Panc1 (cell line): ENCODE measurements around the gene NFATC4. TPM values are rescaled to one million over a fixed set of nuclear protein-coding genes. Genes with fewer than 3 reads are reported as not detected.

Experiments used
- ATAC-seq: fragments of 200-7000 bp; cut with Tn5 transposase; 2 replicates; pipeline ENCODE4 v1.9.1; 2020; ENCODE audit warnings: mild to moderate bottlenecking, moderate library complexity
- BruUV-seq: library from RNA; stranded (reverse); fragments of 400-500 nt; replicated peaks from 2 replicates; lab custom pipeline; 2021; lab: Mats Ljungman, UMichigan
- CTCF ChIA-PET: fragments of 300-600 bp; sonication (Branson Sonifier 250); formaldehyde crosslinking; loops from one replicate; lab custom pipeline; 2022; ENCODE audit warnings: antibody characterized with exemption; lab: Charles Lee
- POLR2A ChIA-PET: fragments of 300-600 bp; sonication (Branson Sonifier 250); formaldehyde crosslinking; loops from one replicate; lab custom pipeline; 2022; ENCODE audit warnings: antibody characterized with exemption; lab: Charles Lee
- DNase-seq: peaks from one replicate; pipeline ENCODE4 v3.0.0-alpha.2; 2010; ENCODE audit warnings: low read depth, low spot score
- H3K27ac ChIP-seq: 2 replicates; pipeline ENCODE4 v1.5.1; 2011; ENCODE audit warnings: mild to moderate bottlenecking, low read length, inconsistent platforms
- H3K27me3 ChIP-seq: fragments of 200-500 bp; sonication (Bioruptor generic); 2 replicates; pipeline ENCODE4 v1.6.0; 2014; ENCODE audit warnings: low read length, inconsistent platforms; ENCODE audit not compliant: control insufficient read depth, insufficient read depth
- H3K36me3 ChIP-seq: fragments of 200-500 bp; sonication (Bioruptor generic); 2 replicates; pipeline ENCODE4 v1.5.1; 2014; ENCODE audit warnings: inconsistent platforms, mild to moderate bottlenecking, low read length, moderate library complexity; ENCODE audit not compliant: control insufficient read depth, insufficient read depth
- H3K4me1 ChIP-seq: 2 replicates; pipeline ENCODE4 v1.5.1; 2011; ENCODE audit warnings: inconsistent platforms, mild to moderate bottlenecking, low read length, moderate library complexity; ENCODE audit not compliant: control insufficient read depth, insufficient read depth
- H3K4me3 ChIP-seq, 2 experiments: 2 replicates each; pipeline ENCODE4 v1.5.1; 2011 to 2012; ENCODE audit warnings: low read depth in 2 of 2, low read length in 2 of 2, mild to moderate bottlenecking in 2 of 2, inconsistent platforms in 1 of 2, moderate library complexity in 1 of 2
- H3K9me3 ChIP-seq: fragments of 200-500 bp; sonication (Bioruptor generic); 2 replicates; pipeline ENCODE4 v1.5.1; 2014; ENCODE audit warnings: low read depth, mild to moderate bottlenecking, inconsistent platforms, low read length, moderate library complexity; ENCODE audit not compliant: control insufficient read depth, insufficient read depth
- POLR2AphosphoS5 ChIP-seq: IDR thresholded peaks from 2 replicates; pipeline ENCODE4 v1.6.1; 2012; ENCODE audit warnings: mild to moderate bottlenecking, low read depth, low read length, moderate library complexity
- SIN3A ChIP-seq: IDR thresholded peaks from 2 replicates; pipeline ENCODE4 v1.6.1; 2012; ENCODE audit warnings: low read depth, mild to moderate bottlenecking, low read length, moderate library complexity, borderline replicate concordance; ENCODE audit not compliant: insufficient read depth
- TCF7L2 ChIP-seq: IDR thresholded peaks from 2 replicates; pipeline ENCODE4 v1.6.1; 2011; ENCODE audit warnings: mild to moderate bottlenecking, low read depth, low read length, inconsistent platforms
- in situ Hi-C: cut with HindIII; loops from 2 replicates; pipeline ENCODE4 v1.10.0; 2016; ENCODE audit warnings: low sequenced_read_pairs, low pct_unique_long_range_greater_than_20kb
- intact Hi-C: fragments of 100-400 bp; cut with micrococcal nuclease; formaldehyde crosslinking; loops from one replicate; pipeline ENCODE4 v1.10.0; 2022; ENCODE audit not compliant: unreplicated experiment
- total RNA-seq: library from RNA; stranded (reverse); gene quantifications from one replicate; pipeline ENCODE4 v1.2.1, GENCODE V29; 2021; ENCODE audit not compliant: unreplicated experiment
- TF ChIP-seq, protein P1 (sequence below): fragments of 450-650 bp; IDR thresholded peaks from 2 replicates; pipeline ENCODE4 v1.5.1; 2017; ENCODE audit warnings: mild to moderate bottlenecking
- TF ChIP-seq, protein P2 (sequence below), 2 experiments: IDR thresholded peaks; 2 replicates each; pipeline ENCODE4 v1.6.1; 2011 to 2012; ENCODE audit warnings: low read depth in 2 of 2, control low read depth in 1 of 2, low read length in 1 of 2, mild to moderate bottlenecking in 1 of 2, moderate library complexity in 1 of 2; ENCODE audit not compliant: insufficient read depth in 1 of 2

Gene NFATC4
- total RNA-seq, 1 experiment from 2014 or later: 0.36 TPM

GRCh38 chr14:24399447-24399822, 31.5 kb downstream of the NFATC4 start:
- ATAC-seq (no peak), DNase-seq (no peak)
- ChIA-PET CTCF (no interaction called here), POLR2A (no interaction called here)
- no peaks in the 10 kb centered on the region for H3K36me3 ChIP-seq
- TF ChIP-seq SIN3A: no peak
- TF ChIP-seq, protein P1, sequence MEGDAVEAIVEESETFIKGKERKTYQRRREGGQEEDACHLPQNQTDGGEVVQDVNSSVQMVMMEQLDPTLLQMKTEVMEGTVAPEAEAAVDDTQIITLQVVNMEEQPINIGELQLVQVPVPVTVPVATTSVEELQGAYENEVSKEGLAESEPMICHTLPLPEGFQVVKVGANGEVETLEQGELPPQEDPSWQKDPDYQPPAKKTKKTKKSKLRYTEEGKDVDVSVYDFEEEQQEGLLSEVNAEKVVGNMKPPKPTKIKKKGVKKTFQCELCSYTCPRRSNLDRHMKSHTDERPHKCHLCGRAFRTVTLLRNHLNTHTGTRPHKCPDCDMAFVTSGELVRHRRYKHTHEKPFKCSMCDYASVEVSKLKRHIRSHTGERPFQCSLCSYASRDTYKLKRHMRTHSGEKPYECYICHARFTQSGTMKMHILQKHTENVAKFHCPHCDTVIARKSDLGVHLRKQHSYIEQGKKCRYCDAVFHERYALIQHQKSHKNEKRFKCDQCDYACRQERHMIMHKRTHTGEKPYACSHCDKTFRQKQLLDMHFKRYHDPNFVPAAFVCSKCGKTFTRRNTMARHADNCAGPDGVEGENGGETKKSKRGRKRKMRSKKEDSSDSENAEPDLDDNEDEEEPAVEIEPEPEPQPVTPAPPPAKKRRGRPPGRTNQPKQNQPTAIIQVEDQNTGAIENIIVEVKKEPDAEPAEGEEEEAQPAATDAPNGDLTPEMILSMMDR: no peak
- no peak for TF ChIP-seq TCF7L2
- no peak for TF ChIP-seq POLR2AphosphoS5
- TF ChIP-seq, protein P2, sequence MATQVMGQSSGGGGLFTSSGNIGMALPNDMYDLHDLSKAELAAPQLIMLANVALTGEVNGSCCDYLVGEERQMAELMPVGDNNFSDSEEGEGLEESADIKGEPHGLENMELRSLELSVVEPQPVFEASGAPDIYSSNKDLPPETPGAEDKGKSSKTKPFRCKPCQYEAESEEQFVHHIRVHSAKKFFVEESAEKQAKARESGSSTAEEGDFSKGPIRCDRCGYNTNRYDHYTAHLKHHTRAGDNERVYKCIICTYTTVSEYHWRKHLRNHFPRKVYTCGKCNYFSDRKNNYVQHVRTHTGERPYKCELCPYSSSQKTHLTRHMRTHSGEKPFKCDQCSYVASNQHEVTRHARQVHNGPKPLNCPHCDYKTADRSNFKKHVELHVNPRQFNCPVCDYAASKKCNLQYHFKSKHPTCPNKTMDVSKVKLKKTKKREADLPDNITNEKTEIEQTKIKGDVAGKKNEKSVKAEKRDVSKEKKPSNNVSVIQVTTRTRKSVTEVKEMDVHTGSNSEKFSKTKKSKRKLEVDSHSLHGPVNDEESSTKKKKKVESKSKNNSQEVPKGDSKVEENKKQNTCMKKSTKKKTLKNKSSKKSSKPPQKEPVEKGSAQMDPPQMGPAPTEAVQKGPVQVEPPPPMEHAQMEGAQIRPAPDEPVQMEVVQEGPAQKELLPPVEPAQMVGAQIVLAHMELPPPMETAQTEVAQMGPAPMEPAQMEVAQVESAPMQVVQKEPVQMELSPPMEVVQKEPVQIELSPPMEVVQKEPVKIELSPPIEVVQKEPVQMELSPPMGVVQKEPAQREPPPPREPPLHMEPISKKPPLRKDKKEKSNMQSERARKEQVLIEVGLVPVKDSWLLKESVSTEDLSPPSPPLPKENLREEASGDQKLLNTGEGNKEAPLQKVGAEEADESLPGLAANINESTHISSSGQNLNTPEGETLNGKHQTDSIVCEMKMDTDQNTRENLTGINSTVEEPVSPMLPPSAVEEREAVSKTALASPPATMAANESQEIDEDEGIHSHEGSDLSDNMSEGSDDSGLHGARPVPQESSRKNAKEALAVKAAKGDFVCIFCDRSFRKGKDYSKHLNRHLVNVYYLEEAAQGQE (IDR thresholded peaks at IDR 0.05; ENCODE audit: insufficient read depth in 1 of 2, low read depth in 2 of 2, low read length in 1 of 2): no peak
- in situ Hi-C loops (no loop called here), intact Hi-C loops (no loop called here)
- no peaks in the 10 kb centered on the region for H3K4me1 ChIP-seq
- peak overlapping the region in 1 of 2 experiments; percentile 33; a peak in 1 of 4 replicates for H3K4me3 ChIP-seq
- peaks cover 3% of the 10 kb centered on the region for H3K27me3 ChIP-seq
- H3K9me3 ChIP-seq: no peaks in the 10 kb centered on the region
- no peak overlapping the region for H3K27ac ChIP-seq
- no TSS peak for BruUV-seq

DNA sequence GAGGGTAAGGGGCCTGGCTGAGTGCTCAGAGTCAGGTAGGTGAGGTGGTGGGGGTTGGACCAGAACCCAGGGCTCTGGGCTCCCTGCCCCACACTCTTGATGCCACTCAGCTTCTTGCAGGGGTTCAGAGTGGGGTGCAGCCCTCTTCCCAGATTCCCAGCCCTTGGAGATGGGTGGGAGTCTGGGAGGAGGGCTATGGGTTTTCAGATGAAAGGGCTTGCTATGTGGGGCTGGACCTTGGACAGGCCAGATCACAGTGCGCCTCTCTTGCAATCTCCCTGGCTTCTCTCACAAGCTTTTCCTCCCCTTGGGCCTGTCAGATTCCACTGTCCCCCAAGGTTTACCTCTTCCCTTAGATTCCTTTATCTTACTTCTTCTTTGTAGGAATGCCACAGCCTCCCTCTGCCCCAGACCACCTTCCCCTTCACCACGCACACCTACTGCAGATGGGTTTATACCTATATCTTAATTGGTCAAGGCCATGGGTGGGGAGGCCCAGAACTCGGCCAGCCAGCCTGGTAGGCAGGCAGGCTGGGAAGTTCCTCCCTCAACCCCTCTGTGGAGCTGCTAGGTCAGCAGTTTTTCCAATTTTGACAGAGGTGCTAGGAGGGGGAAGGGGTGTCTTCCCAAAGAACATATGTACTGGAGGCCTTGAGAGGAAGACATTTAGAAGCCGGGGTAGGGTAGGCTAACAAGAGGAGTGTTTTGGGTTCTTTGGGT, 32.2 kb downstream of the NFATC4 start:
- no peak for ATAC-seq
- ChIA-PET CTCF (no interaction called here), POLR2A (no interaction called here)
- H3K9me3 ChIP-seq: no peaks in the 10 kb centered on the region
- TF ChIP-seq, protein P2 (IDR thresholded peaks at IDR 0.05; ENCODE audit: insufficient read depth in 1 of 2, low read depth in 2 of 2, low read length in 1 of 2): no peak
- TF ChIP-seq TCF7L2 (no peak), POLR2AphosphoS5 (no peak), SIN3A (no peak)
- TF ChIP-seq, protein P1: no peak
- no peak for DNase-seq
- no peak overlapping the region; a peak in 1 of 4 replicates for H3K4me3 ChIP-seq
- H3K27ac ChIP-seq: no peak overlapping the region
- in situ Hi-C loops (no loop called here), intact Hi-C loops (no loop called here)
- peaks cover 3% of the 10 kb centered on the region for H3K27me3 ChIP-seq
- no peaks in the 10 kb centered on the region for H3K4me1 ChIP-seq
- no TSS peak for BruUV-seq
- H3K36me3 ChIP-seq: no peaks in the 10 kb centered on the region
